Measurements from ENCODE around the gene PRKCQ. TPM values are rescaled to one million over a fixed set of nuclear protein-coding genes. Genes with fewer than 3 reads are reported as not detected.

The PRKCQ gene
- polyA plus RNA-seq, 1 donor: 16.3 TPM

DNA sequence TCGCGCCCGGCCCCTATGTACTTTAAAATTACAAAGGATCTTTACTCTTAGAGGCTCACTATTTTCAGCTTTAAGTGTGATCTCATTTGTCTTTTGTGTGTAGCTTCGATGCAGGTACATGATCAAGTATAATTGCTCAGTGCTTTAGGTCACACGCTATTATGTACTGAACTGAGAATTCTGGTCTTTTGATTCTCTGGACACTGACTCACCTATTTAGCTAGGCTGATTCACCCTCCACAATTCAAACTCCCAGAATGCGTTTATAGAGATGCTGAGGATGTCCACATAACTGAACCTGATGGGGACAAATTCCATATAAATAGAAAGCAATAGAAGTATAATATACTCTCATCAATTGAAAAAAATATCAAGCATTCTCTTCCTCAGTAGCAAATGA, 57.8 kb downstream of the PRKCQ start:
- no peak for DNase-seq (ENCODE audit: low read depth)

DNA sequence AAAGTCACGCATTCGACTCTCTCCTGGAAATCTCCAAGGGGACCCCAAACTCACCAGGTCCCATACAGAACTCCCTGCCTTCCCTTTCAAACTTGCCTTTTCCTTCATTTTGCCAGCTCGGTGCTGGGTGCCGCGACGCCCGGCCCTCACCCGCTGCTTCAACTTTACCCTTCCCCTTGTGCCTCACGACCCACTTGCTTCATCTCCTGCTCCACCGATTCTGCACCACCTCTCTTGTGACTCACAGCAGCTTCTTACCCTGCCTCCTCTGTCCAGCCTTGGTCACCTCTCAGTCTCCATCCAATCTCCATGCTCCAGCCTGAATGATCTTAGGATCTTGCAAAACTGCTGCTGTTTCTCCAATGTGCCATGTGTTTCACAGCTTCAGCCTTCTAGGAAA, 59.9 kb downstream of the PRKCQ start:
- DNase-seq (ENCODE audit: low read depth): no peak

DNA sequence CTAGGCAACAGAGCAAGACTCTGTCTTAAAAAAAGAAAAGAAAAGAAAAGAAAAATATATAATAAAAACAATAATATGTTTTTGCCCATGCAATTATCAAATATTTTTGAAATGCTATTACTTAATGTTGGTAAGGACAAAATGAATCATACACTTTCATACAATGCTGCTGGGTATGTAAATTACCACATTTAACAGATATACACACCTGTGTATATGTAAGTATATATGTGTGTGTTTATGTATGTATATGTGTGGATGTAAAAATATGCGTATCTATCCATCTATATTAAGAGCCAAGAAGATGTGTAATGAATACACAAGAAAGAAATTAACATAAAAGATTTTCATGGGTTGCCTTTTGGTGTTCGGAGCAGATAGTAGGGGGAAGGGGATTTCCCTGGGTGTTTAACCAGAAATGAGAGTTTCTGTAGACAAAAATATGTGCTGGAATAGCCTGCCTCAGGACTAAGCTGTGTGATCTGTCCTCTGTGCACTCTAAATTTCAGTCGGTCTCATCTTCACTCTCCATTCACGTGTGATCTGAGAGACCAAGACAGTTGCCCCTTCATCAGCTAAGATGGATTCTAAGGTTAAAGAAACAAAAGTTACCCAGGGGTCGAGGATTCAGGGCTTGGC, 61.2 kb downstream of the PRKCQ start:
- DNase-seq (ENCODE audit: low read depth): no peak

DNA sequence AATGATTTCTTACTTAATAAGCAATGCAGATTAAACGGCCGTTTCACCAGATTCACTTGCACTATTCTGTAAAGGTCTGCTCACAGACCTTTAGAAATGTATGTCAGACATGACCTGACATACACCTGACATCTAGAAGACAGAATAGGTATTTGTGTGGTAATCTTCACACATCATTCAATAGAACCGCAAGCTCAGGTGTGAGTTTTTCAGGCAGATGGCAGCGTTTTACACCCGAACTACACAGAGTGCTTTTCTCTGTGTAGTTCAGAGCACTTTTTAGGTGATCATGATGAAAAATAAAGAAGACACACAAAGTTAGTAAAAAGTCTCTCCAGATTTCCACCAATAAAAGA, 63.2 kb downstream of the PRKCQ start:
- no peak for DNase-seq (ENCODE audit: low read depth)

DNA sequence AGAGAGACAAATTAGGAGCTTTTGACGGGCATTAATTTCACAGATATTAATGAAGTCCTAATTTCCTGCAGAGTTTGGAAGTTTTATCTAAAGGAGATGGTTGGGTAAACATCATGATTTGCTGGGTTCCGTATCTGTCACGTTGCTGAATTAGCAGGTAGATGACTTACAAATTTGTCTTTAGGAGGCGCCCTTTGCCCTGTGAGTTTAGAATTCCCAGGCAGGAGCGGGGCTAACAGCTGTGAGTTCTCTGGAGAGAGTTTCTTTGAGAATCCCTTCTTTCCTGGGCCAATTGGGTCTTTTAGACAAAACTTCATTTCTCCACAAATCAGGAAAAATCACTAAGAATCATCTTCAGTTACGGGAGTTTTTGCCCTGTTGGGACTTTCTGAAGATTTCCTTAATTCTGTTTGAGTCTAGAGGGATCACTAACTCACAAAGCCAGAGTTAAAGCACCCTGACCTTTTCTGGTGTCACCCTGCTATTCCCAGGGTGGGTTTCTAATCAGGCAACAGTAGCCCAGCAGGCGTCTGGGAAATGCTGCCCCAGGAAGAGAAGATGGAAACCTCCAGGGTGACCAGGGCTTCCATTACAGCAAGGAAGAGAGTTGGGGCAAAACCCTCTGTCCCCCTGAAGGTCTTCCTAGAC, 63.7 kb downstream of the PRKCQ start:
- no peak for DNase-seq (ENCODE audit: low read depth)

DNA sequence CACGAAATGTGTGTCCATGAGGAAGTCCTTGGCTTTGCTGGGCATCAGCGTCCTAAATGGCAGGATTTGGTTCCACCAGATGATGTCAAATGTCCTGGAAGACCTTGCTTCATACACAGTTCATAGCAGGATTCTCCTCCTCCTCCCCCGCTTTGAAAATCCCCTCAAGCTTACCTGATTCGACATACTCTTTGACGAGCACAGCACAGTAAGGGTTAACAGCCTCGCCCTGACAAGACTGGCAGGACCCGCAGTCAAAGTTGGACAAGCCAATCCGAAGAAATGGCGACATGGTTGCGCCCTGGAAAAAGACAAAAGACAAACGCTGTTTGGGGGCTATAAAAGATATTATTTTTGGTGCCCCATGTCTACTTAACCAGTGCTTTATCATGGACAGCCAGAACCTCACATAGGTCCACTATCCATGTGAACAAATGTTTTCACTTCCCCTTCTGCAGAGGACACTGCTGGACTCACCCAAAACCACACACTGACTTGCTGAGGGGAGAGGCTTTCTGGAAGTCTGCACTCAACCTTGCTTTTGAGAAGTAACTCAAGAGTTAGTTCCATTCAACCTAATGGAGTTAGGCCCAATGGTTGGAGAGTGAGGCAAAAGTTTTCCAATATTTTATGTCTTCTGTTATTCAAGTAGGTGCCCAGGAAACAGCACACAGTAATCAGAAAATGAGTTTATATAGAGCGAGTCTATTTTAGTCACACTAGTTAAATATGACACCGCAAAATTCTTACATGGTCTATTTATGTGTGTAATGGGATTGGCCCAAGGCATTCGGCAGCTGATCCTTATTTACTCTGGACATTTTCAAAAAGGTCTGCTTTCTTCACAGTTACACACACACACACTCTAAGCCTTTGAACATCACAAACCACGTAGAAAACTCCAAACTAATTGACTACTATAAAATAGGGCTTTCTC, 65.0 kb downstream of the PRKCQ start:
- no peak for DNase-seq (ENCODE audit: low read depth)

DNA sequence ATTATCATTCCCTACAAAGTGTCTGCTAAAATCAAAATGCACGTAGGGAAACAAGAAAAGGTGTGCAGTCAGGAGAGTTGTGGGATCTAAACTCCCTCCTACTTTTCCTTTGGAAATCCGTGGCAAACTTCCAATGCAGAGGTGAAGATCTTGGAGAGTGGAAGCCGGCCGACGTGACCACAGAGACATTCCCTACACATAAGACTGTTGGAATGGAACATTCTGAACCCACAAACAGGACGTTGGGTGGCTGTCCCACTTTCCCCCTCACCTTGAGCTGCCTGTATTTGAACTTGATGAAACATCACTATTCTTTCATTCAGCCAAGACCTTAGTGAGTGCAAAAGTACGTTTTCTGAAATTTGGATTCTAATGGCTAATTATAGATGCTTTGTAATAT, 65.9 kb downstream of the PRKCQ start:
- no peak for DNase-seq (ENCODE audit: low read depth)

DNA sequence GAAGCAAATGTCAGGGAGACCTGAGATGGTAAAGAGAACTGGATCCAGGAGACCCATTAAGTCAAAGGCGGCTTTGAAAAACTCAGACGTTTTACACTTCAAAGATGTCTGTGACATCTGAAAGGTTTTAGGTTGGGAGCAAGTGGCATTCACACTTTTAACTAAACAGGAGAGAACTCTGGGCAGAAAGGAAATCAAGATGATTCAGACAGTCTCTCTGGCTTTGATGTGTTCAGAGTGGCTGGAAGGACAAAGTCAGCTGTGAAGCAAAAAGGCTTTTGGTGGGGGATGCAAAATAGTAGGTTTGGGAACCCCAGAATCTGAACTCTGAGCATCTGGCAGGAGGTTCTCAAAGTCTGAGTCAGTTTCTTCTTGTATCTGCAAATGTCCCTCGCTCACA, 66.6 kb downstream of the PRKCQ start:
- DNase-seq (ENCODE audit: low read depth): no peak

DNA sequence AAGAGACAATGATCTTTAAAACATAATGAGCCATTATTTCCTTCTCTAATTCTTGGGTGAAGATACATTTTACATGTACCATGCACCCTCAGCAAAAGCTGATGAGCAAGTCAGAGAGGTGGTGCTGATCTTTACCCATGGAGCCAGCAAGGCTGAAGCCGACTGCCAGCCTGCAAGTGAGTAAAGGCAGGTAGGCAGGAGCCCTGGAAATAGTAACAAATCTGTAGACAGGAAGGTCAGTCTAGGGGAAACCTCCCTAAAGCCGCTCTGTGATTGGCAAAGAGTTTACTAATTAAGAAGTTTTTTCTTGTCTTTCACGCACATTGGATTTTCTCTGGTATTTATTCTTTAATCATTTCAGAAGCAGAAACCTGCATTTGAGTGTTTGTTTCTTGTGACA, 67.9 kb downstream of the PRKCQ start:
- DNase-seq (ENCODE audit: low read depth): no peak

DNA sequence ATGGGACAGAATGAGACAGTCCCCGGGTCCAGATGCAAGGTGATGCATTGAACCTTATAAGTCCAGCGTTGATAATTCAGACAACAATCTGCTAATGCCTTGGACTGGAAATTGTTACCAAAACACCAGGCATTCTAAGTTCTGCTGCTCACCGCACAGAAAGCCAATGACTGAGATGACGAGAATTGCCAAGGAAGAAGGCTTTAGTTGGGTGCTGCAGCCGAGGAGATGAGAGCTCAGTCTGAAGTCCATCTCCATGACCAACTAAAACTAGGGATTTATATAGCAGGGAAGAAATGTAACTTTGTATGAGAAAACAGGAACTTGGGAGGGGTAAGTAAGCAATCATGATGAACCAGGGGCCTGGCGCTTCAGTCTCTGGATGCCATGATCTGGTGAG, 68.7 kb downstream of the PRKCQ start:
- no peak for DNase-seq (ENCODE audit: low read depth)

DNA sequence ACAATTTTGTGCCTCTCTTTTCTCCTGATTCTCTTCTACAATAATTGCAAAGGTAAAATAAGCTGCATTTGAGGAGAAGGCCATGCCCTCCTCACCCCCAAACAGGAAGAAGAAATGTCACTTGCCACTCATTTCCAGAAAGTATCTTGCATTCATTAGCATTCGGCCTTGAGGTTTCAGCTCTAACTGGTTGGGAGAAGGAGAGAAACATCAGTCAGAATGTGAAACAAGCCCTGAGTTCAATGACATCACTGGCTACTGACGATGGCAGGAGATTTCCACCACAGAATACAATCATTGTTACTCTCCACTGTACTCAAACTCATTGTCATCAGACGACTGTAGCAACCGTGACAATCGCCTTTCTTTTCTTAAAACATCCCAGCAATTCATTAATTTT, 72.8 kb downstream of the PRKCQ start:
- no peak for DNase-seq (ENCODE audit: low read depth)

DNA sequence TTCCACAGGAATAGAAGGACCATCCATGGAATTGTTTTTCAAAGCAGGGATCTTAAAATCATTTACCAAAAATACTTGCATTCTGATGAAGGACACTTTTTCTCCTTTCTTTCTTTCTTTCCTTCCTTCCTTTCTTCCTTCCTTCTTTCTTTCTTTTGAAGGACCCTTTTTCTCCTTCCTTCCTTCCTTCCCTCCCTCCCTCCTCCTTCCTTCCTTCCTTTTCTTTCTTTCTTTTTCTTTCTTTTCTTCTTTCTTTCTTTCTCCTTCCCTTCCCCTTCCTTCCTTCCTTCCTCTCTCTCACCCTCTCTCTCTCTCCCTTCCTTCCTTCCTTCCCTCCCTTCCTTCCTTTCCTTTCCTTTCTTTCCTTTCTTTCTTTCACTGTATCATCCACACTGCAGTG, 74.8 kb downstream of the PRKCQ start:
- DNase-seq (ENCODE audit: low read depth): no peak

DNA sequence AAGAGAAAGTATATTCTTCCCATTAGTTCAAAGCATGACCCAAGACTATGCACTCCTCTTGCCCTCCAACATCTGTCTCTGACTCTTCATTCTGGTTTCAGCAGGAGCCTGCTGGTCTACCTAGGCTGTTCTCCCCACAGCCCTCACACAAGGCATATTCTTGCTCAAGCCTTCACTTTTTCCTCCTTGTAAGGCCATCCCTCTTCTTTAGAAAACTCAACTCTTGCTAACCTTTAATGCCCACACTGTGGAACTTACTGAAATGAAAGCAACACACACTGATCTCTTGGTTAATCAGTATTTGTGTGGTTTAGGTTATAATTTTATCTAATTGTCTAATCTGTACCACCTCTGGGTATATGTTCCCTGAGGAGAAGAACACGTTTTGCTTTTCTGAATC, 75.8 kb downstream of the PRKCQ start:
- DNase-seq (ENCODE audit: low read depth): no peak

DNA sequence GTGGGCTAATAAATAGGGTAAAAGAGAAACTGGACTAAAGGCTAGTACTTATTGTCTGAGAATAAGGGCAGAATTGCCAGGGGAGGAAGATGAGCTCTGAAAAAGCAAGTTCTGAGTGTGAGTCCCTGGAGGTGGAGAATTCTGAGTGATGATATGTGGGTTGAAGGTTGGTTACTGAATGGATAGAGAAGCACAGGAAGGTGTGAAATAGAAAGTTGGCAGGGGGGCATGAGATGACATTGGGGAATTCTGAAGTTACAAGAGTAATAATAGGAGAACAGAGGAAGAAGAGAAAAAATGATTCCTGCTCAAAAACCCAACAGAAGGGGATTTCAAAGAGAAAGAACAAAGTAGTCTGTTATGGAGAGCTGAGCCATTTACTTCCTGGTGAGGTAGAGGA, 76.9 kb downstream of the PRKCQ start:
- DNase-seq (ENCODE audit: low read depth): no peak

DNA sequence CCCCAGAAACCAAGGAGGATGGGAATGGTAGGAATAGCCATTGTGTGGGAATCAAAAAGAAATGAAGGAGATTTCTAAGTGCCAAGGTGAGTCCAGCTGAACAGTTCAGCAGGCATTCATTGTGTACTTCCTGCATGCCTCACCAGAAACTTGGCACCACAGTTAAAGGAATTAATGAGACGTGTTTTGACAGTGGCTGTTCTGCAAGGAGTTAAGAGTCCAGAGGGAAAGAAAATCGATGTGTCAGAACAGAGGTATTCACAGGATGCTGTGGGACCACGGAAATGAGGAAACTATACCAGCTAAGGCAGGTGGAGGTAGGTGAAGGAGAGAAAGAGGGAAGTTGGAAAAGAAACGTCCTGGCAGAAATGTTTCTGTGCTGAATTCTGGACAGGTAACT, 78.1 kb downstream of the PRKCQ start:
- DNase-seq (ENCODE audit: low read depth): no peak

DNA sequence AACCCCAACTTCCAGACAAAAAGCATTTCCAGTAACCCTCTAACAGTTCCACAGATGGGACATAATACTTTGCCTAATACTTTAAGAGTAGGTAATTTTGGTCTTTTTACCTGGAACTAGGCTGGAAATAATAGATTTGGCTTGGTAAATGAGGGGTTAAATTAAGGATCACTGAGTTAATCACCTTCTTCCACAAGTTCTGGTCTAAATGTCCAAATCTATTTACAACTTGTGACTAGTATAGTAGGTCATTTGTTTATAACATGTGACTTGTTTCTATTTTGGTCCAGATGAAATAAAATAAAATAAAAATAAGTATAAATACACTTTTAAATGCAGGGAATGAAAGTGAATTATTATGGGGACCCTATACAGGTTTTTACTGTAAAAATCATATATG, 80.1 kb downstream of the PRKCQ start:
- no peak for DNase-seq (ENCODE audit: low read depth)

DNA sequence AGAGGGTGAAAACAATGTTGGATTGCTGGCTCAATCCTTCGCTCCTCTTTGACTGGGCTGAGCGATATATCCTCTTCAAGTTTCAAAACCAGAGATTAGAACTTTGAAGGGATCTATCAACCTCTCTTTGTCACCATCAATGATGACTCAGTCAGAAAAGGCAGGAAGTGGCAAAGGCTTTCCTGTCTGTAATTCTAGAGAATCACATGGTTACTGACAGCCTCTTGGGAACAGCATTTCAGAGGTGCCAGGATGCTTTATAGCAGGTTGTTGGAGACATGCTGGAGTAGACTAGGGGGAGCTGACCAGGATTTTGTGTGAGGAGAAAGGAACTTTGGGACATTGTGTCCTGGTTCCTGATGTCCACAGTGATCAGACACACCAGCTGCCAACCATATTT, 81.3 kb downstream of the PRKCQ start:
- no peak for DNase-seq (ENCODE audit: low read depth)

DNA sequence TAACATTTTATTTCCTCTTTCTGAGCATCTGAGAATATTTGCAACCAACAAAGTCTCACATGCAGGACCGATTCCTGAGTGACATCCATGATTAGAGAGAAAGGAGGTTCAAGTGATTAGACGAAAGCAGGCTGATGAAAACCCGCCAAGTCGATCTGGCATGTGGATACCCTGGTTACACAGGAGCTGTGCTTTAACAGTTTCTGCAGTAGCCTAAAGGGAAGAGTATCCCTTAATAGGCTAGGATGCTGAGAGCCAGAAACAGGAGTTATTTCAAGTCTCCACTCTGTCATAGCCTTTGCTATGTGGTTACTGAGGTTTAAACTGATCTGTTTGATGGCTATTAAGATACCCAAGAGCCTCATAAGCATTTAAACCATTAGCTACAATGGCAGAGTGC, 82.5 kb downstream of the PRKCQ start:
- no peak for DNase-seq (ENCODE audit: low read depth)

DNA sequence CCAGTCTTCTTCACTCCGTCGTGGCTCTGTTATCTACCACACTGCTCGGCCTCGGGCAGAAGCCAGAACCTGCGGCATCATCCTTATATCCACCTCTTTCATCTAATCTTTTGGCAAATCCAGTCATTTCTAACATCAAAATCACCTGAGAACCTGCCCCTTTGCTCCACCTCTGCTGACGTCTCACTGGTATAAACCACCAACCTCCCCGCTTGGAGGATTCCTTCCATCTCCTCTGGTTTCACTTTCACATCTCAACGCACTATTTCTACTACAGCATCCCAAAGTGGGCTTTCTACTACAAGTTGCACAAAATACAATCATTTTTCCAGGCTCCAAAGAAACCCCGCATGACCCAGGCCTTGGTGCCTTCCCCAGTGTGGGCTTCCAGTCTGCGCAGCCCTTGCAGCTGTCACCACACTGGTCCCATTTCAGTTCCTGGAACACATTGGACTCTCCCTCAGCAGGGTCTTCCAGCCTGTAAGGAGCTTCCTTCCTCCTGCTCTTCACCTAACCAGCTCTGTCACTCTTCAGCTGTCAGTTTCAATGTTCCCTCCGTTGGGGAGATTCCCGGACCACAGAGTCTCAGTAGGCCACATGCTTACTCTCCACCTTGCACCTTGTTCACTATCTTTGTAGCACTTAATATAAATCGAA, 85.0 kb downstream of the PRKCQ start:
- DNase-seq (ENCODE audit: low read depth): no peak

DNA sequence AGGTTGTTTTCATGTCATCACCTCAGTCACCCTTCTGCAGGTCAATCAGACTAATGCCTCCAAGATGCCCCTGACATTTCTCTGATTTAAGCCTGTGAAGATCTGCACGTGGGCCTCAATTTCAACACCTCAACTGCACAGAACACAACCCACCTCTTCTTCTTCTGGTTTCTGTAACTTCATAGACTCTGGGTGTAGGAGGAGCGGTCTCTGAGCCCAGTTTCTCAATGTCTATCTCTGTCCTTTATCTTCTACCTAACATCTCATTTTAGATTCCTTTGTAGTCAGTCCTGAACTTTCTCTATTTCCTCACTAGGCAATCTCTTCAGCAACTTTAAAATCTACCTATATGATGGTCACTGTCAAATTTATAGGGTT, 85.6 kb downstream of the PRKCQ start:
- DNase-seq (ENCODE audit: low read depth): no peak

DNA sequence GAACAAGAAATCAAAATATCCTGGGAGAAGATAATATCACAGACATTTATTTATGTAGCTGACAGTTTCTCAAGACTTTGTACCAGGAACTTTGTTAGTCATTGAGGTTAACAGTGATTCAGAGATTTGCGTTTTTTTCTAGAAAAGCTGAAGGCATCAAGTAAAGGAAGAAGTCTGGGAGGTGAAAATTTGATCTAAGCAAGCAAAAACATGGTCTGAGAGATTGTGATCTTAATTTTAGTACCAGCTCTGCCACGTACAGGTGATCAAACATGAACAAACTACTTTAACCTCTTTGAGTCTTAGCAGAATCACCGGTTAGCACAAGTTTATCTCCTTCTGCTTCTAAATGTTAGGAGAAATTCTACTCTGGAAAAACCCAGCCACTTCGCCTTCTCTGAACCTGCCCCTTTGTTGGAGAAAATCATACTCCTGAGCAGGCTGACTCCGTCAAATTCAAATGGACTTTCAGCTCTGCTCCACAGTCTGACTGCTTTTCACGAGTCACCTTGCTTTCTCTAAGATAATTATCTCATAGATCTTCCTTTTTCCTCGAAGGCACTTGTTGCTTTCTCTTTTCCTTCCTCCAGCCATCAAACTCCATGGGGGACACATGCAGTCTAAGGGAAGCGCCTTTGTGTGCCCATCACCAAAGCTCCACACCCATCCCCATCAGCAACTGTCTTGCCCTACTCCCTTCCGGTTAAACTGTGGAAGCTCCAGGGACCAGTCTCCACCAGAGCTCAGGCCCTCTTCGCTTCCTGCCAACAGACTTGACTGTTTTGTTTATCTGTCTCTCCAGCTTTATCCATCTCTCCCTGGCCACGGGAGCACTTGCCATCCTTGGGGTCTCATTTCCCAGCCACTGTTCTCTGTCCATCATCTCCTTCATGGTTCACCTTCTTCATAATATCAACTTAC, 86.3 kb downstream of the PRKCQ start:
- DNase-seq (ENCODE audit: low read depth): no peak
